ENCODE data around the gene KCNC1. TPM values are rescaled to one million over a fixed set of nuclear protein-coding genes. Genes with fewer than 3 reads are reported as not detected.
A peak's percentile ranks its signal among the peaks of the same experiment; 100 is the strongest.

The KCNC1 gene
- total RNA-seq, 1 donor from 2014 or later: 0.20 TPM

- no peak overlapping the region for H3K4me3 Mint-ChIP-seq (ENCODE audit: unreplicated experiment)
- no peak for TF ChIP-seq CTCF (IDR thresholded peaks at IDR 0.05)
- no peak for DNase-seq (ENCODE audit: low spot score)
- peaks cover 3% of the 10 kb centered on the region for H3K27me3 Mint-ChIP-seq (ENCODE audit: low read depth)
- no peaks in the 10 kb centered on the region for H3K9me3 Mint-ChIP-seq (ENCODE audit: low read depth)
- H3K4me1 Mint-ChIP-seq (ENCODE audit: low read depth): no peaks in the 10 kb centered on the region
- peaks cover 3% of the 10 kb centered on the region for H3K36me3 Mint-ChIP-seq (ENCODE audit: low read depth)
- no peak overlapping the region for H3K27ac Mint-ChIP-seq (ENCODE audit: unreplicated experiment)
Measured at GRCh38 chr11:17777086-17777737, 42.6 kb downstream of the KCNC1 start.

GRCh38 chr11:17777738-17778091, 43.1 kb downstream of the KCNC1 start:
- Mint-ChIP-seq H3K27me3 (ENCODE audit: low read depth) (peaks cover 3% of the 10 kb centered on the region), H3K4me3 (ENCODE audit: unreplicated experiment) (no peak overlapping the region), H3K9me3 (ENCODE audit: low read depth) (no peaks in the 10 kb centered on the region), H3K27ac (ENCODE audit: unreplicated experiment) (no peak overlapping the region), H3K4me1 (ENCODE audit: low read depth) (no peaks in the 10 kb centered on the region), H3K36me3 (ENCODE audit: low read depth) (peaks cover 3% of the 10 kb centered on the region)
- no peak for TF ChIP-seq CTCF (IDR thresholded peaks at IDR 0.05)
- no peak for DNase-seq (ENCODE audit: low spot score)

- no peak for TF ChIP-seq CTCF (IDR thresholded peaks at IDR 0.05)
- H3K4me1 Mint-ChIP-seq (ENCODE audit: low read depth): no peaks in the 10 kb centered on the region
- H3K9me3 Mint-ChIP-seq (ENCODE audit: low read depth): no peaks in the 10 kb centered on the region
- H3K27ac Mint-ChIP-seq (ENCODE audit: unreplicated experiment): no peak overlapping the region
- H3K27me3 Mint-ChIP-seq (ENCODE audit: low read depth): peaks cover 3% of the 10 kb centered on the region
- no peak overlapping the region for H3K4me3 Mint-ChIP-seq (ENCODE audit: unreplicated experiment)
- peaks cover 3% of the 10 kb centered on the region for H3K36me3 Mint-ChIP-seq (ENCODE audit: low read depth)
- DNase-seq (ENCODE audit: low spot score): no peak
Measured at GRCh38 chr11:17778352-17778751, 43.8 kb downstream of the KCNC1 start.

- no peak for TF ChIP-seq CTCF (IDR thresholded peaks at IDR 0.05)
- Mint-ChIP-seq H3K27me3 (ENCODE audit: low read depth) (peaks cover 3% of the 10 kb centered on the region), H3K36me3 (ENCODE audit: low read depth) (peaks cover 5% of the 10 kb centered on the region), H3K9me3 (ENCODE audit: low read depth) (no peaks in the 10 kb centered on the region), H3K4me1 (ENCODE audit: low read depth) (no peaks in the 10 kb centered on the region), H3K27ac (ENCODE audit: unreplicated experiment) (no peak overlapping the region), H3K4me3 (ENCODE audit: unreplicated experiment) (no peak overlapping the region)
- DNase-seq (ENCODE audit: low spot score): peak; percentile 69
Measured at GRCh38 chr11:17778956-17779860, 44.6 kb downstream of the KCNC1 start.

GRCh38 chr11:17779861-17780594, 45.4 kb downstream of the KCNC1 start:
- peaks cover 1% of the 10 kb centered on the region for H3K27me3 Mint-ChIP-seq (ENCODE audit: low read depth)
- no peaks in the 10 kb centered on the region for H3K4me1 Mint-ChIP-seq (ENCODE audit: low read depth)

More at GRCh38 chr11:17779861-17780594, 45.4 kb downstream of the KCNC1 start:
- no peaks in the 10 kb centered on the region for H3K9me3 Mint-ChIP-seq (ENCODE audit: low read depth)
- no peak for TF ChIP-seq CTCF (IDR thresholded peaks at IDR 0.05)
- DNase-seq (ENCODE audit: low spot score): peak; percentile 74
- peaks cover 5% of the 10 kb centered on the region for H3K36me3 Mint-ChIP-seq (ENCODE audit: low read depth)
- no peak overlapping the region for H3K27ac Mint-ChIP-seq (ENCODE audit: unreplicated experiment)
- no peak overlapping the region for H3K4me3 Mint-ChIP-seq (ENCODE audit: unreplicated experiment)

Data from chondrocyte (in vitro differentiated cells).